Measurements from ENCODE around the gene CSF2RB. TPM values are rescaled to one million over a fixed set of nuclear protein-coding genes. Genes with fewer than 3 reads are reported as not detected.

CSF2RB gene
- polyA plus RNA-seq, 4 donors = 2.7 to 3.3 (median 2.9) TPM

- DNase-seq (ENCODE audit: low read depth in 4 of 4, low spot score in 3 of 4) = no peak
These were observed 2.6 kb downstream of the CSF2RB start for GRCh38 chr22:36916034-36916433.

DNA sequence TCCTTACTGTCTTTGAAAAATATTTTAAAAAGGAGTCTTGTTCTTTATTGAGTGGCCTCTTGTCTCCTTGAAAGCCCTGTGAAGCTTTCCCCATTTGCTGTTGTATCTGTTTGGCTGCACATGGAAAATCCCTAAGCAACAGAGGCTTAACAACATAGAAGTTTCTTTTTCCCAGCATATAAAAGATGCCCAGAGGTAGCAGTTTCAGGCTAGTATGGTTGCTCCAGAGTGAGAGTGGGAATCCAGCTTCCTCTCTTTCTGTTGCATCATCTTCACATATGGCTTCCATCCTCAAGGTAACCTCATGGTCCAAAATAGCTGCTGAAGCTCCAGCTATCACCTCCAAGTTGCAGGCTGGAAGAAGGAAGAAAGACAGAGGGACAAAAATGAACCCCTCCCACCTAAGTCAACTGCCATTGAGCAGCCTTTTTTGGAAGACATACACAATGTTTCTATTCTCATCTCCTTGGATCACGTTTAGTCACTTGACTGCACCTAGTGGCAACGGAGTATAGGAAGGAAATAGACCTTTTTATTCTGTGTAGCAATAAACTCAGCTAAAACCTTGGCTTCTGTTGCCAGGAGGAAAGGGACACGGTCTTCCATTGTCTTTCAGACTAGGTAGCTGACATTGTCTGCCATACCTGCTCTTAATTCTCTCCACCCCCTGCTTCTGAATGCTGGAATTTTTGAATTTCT lies 5.3 kb downstream of the CSF2RB start:
- DNase-seq (ENCODE audit: low read depth in 4 of 4, low spot score in 3 of 4) = no peak

DNA sequence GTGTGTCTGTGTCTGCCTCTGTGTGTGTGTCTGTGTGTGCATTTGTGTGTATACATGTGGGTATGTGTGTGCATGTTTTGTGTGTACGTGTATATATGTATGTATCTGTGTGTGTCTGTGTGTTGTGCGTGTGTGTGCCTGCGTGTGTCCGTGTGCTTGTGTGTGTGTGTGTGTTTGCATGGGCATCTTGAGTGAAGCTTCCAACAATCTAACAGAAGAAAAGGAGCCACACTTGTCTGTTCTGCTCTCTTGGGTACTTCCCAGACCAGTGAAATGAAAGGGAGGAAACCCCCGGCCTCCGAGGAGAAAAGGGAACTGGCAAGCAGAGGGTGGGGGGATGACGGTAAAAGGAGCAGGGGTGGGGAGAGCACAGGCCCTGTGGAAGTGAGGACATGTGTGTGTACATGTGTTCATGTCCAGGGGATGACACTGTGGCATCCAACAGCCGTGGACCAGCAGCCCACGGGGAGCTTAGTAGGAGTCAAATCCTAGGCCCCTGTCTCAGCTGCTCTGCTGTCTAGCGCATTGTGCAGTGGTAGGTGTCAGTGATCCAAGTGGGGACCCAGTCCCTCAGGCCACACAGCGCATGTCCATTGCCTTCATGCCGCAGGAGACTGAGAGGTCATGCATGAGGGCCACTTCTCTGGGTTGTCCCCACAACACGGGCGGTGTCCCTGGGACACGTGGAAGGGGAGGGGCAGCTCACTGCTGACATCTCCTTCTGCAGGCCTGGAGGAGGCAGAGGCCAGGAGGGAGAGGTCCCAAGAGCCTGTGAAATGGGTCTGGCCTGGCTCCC lies 8.1 kb downstream of the CSF2RB start:
- no peak for DNase-seq (ENCODE audit: low read depth in 4 of 4, low spot score in 3 of 4)

DNA sequence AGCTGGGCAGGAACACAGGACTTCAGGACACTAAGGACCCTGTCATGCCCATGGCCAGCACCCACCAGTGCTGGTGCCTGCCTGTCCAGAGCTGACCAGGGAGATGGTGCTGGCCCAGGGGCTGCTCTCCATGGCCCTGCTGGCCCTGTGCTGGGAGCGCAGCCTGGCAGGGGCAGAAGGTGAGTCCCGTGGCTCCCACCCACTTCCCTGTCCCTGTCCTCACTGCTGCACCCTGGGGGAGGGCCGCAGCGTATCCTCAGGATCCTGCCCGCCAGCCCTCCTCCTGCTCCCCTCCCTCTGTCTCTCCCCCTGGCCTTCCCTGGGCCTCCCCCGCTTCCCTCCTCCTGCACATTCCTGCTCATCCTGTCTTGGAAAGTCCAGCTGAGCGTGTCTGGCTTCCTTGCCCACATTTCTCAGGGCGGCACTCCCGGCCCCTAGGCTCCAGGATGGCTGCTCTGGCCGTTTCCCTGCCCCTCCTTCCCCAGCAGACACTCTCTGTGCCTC lies 8.7 kb downstream of the CSF2RB start:
- peak in 2 of 4 donors; percentile 52 to 63 for DNase-seq (ENCODE audit: low read depth in 4 of 4, low spot score in 3 of 4)

DNA sequence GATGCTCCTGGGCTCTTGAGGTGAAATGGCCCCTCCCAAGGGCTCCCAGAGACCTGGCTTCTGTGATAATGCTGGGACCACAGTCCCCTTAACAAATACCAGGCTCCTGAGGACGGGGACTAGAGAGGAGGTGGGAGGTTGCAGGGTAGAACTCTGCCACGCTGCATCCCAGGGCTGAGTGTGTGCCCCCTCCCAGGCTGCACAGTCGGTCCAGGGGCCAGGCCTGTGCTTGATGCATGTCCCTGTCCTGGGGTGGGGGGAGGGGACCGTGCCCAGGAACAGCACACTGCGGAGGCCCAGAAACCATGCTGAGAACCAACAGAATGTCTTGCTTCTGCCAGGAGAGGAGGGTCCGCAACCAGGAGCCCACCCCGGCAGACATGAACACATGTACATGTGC lies 9.3 kb downstream of the CSF2RB start:
- DNase-seq (ENCODE audit: low read depth in 4 of 4, low spot score in 3 of 4) = no peak

GRCh38 chr22:36923131-36923788 lies 9.8 kb downstream of the CSF2RB start:
- DNase-seq (ENCODE audit: low read depth in 4 of 4, low spot score in 3 of 4) = no peak

GRCh38 chr22:36924151-36924698 lies 10.8 kb downstream of the CSF2RB start:
- no peak for DNase-seq (ENCODE audit: low read depth in 4 of 4, low spot score in 3 of 4)

- no peak for DNase-seq (ENCODE audit: low read depth in 4 of 4, low spot score in 3 of 4)
These were observed 12.2 kb downstream of the CSF2RB start for GRCh38 chr22:36925388-36926290.

DNA sequence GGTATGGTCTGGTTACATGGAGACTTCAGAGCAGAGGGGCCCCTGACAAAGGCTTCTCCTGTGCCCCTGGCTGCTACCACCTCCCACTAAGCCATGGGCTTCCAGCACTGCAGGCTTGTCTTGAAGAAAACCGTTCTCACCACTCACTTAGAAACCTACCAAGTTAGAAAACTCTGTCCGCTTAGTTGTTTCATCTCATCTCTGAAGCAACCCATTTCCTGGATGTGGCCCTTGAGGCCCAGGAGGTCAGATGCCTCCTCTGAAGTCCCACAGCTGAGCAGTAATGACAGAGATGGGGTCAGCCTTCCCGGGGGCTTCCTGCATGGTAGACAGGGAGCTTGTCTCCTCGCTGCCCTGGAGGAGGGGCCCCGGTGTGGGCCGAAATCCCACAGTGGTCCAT lies 12.9 kb downstream of the CSF2RB start:
- DNase-seq (ENCODE audit: low read depth in 4 of 4, low spot score in 3 of 4) = no peak

GRCh38 chr22:36926721-36927435 lies 13.4 kb downstream of the CSF2RB start:
- no peak for DNase-seq (ENCODE audit: low read depth in 4 of 4, low spot score in 3 of 4)

- DNase-seq (ENCODE audit: low read depth in 4 of 4, low spot score in 3 of 4) = no peak
These were observed 14.2 kb downstream of the CSF2RB start for GRCh38 chr22:36927671-36928070.

DNA sequence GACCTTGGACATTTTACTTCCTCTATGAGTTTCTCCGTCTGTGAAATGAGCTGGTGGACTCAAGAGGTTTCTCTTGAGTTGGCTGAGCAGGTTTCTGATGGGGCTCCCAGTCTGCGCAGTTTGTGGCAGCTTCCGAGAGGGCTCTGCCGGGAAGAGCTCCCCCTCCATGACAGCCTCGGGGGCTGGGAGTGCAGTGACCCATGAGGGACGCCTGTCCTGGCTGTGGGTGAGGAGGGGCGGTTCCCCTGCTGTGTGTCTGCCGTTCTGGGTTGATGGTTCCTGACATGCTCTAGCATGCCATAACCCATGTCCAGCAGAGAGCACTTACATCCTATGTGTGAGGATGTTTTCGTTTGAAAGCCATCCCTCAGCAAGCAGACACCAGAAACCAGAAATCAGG lies 14.8 kb downstream of the CSF2RB start:
- DNase-seq (ENCODE audit: low read depth in 4 of 4, low spot score in 3 of 4) = no peak

GRCh38 chr22:36928786-36929535 lies 15.5 kb downstream of the CSF2RB start:
- DNase-seq (ENCODE audit: low read depth in 4 of 4, low spot score in 3 of 4) = no peak

- DNase-seq (ENCODE audit: low read depth in 4 of 4, low spot score in 3 of 4) = no peak
These were observed 16.2 kb downstream of the CSF2RB start for GRCh38 chr22:36929621-36930020.

DNA sequence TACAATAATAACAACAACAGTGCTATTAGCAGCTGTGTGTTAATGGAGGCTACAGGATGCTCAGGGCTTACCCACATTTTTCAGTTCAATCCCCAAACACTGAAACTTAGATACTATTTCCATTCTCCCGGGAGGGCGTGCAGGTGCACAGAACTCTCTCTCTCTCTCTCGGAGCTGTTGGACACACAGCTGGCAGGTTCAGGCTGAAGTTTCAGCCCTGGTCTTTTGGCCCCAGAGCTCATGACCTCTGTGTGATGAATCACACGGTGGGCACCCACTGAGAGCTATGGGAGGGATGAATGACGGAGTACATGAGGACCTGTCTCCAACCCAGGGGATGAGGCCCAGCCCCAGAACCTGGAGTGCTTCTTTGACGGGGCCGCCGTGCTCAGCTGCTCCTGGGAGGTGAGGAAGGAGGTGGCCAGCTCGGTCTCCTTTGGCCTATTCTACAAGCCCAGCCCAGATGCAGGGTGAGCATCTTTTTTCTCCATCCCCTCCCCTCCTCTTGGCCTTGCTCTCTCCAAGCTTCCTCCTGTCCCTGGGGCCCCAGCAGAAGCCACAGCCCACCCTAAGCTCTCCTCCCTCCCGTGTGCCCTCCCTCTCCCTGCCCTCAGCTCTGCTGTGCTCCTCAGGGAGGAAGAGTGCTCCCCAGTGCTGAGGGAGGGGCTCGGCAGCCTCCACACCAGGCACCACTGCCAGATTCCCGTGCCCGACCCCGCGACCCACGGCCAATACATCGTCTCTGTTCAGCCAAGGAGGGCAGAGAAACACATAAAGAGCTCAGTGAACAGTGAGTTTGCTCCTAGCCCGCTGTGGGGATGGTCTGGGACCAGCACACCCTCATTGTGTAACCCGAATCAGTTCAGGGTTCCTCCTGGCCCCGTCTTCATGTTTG lies 16.9 kb downstream of the CSF2RB start:
- DNase-seq (ENCODE audit: low read depth in 4 of 4, low spot score in 3 of 4) = no peak

GRCh38 chr22:36931446-36931845 lies 18.0 kb downstream of the CSF2RB start:
- no peak for DNase-seq (ENCODE audit: low read depth in 4 of 4, low spot score in 3 of 4)

DNA sequence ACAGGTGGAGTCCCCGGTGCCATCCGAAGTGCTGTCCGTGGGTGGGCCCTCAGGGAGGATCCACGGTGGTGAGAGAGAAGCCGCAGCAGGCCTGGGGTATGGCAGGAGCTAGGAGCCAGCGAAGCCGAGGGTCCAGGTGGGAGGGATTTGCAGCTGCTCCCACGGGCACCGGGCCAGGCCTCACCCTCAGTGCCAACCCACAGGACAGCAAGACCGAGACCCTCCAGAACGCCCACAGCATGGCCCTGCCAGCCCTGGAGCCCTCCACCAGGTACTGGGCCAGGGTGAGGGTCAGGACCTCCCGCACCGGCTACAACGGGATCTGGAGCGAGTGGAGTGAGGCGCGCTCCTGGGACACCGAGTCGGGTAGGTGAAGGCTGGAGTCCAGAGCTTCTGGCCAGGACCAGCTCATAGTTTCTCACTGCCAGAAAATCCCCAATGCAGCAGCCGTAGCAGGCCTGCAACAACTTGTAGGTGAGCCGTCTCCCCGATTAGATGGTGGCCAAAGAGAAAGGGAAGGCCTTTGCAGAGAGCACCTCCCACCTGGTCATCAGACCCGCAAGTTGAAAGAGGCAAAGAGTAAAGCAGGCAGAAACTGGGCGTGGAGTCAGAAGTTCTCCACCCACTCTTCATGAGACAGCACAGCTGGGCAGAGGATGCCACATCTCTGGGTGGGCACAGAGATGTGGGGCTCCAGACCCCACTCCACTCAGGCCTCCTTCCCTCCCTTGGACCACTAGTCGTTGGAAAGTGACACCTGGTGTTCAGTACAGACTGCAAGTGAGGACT lies 20.4 kb downstream of the CSF2RB start:
- DNase-seq (ENCODE audit: low read depth in 4 of 4, low spot score in 3 of 4) = no peak

Measured in right renal pelvis (tissue), 4 donors.